Adipocyte (in vitro differentiated cells): ENCODE data around the gene C2CD3.

Experiments used
- DNase-seq: peaks from one replicate; pipeline ENCODE4 v3.0.0-alpha.2; 2015; ENCODE audit warnings: low read depth
- H3K27me3 ChIP-seq: replicated peaks from 2 replicates; pipeline ENCODE4 v1.7.0; 2013; ENCODE audit warnings: mild to moderate bottlenecking, low read length, moderate library complexity; ENCODE audit not compliant: control insufficient read depth, insufficient read depth
- H3K36me3 ChIP-seq: 2 replicates; pipeline ENCODE4 v1.7.0; 2013; ENCODE audit warnings: low read length, mild to moderate bottlenecking, moderate library complexity; ENCODE audit not compliant: control insufficient read depth, insufficient read depth, severe bottlenecking
- H3K4me1 ChIP-seq: 2 replicates; pipeline ENCODE4 v1.7.0; 2013; ENCODE audit warnings: mild to moderate bottlenecking, low read length, moderate library complexity; ENCODE audit not compliant: control insufficient read depth, insufficient read depth
- H3K4me3 ChIP-seq: 2 replicates; pipeline ENCODE4 v1.7.0; 2013; ENCODE audit warnings: mild to moderate bottlenecking, low read length, moderate library complexity
- H3K9ac ChIP-seq: 2 replicates; pipeline ENCODE4 v1.7.0; 2013; ENCODE audit warnings: mild to moderate bottlenecking, low read length, moderate library complexity
- H3K9me3 ChIP-seq: 2 replicates; pipeline ENCODE4 v1.7.0; 2013; ENCODE audit warnings: mild to moderate bottlenecking, low read length, moderate library complexity; ENCODE audit not compliant: control insufficient read depth

The C2CD3 gene

DNA sequence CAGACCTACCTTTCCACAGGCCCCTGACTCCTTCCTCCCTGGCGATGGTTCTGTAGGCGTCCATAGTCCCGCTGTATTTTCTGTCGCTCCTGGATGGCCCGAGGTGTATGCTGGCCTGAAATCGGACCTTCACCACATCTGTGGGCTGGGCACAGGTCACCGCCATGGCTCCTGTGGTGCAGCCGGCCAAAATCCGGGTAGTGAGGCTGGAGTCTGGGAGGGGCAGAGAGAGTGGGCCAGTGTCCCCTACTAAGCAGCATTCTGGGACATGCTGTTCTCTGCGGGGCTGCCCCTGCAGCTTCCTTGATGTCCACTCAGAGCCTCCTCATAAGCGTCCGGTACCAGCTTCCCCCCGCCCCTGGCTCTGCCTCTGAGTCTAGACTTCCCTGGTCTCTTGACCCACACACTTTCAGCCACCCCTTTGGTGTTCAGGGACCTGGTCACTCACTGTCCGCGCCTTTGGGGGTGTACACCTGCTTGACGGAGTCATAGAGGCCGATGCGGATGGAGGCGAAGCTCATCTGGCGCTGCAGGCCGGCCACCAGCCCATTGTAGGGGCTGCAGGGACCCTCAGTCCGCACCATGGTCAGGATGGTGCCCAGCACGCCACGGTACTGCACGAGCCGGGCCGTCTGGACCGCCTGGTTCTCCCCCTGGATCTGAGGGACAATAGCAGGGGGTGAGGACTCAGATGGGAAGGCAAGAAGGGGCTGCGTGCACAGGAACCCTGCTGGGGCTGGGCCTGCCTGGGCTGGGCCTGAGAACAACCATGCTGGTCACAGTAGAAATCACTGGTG, 164.9 kb downstream of the C2CD3 start:
- H3K4me1 ChIP-seq: peaks cover 22% of the 10 kb centered on the region
- H3K9me3 ChIP-seq: no peaks in the 10 kb centered on the region
- no peak overlapping the region for H3K4me3 ChIP-seq
- no peaks in the 10 kb centered on the region for H3K36me3 ChIP-seq
- DNase-seq: no peak
- H3K27me3 ChIP-seq: no peaks in the 10 kb centered on the region
- H3K9ac ChIP-seq: no peak overlapping the region

GRCh38 chr11:74004759-74005615, 165.8 kb downstream of the C2CD3 start:
- H3K27me3 ChIP-seq: no peaks in the 10 kb centered on the region
- H3K9ac ChIP-seq: no peak overlapping the region
- H3K4me3 ChIP-seq: no peak overlapping the region
- no peaks in the 10 kb centered on the region for H3K9me3 ChIP-seq
- peaks cover 22% of the 10 kb centered on the region for H3K4me1 ChIP-seq
- no peaks in the 10 kb centered on the region for H3K36me3 ChIP-seq
- DNase-seq: no peak

DNA sequence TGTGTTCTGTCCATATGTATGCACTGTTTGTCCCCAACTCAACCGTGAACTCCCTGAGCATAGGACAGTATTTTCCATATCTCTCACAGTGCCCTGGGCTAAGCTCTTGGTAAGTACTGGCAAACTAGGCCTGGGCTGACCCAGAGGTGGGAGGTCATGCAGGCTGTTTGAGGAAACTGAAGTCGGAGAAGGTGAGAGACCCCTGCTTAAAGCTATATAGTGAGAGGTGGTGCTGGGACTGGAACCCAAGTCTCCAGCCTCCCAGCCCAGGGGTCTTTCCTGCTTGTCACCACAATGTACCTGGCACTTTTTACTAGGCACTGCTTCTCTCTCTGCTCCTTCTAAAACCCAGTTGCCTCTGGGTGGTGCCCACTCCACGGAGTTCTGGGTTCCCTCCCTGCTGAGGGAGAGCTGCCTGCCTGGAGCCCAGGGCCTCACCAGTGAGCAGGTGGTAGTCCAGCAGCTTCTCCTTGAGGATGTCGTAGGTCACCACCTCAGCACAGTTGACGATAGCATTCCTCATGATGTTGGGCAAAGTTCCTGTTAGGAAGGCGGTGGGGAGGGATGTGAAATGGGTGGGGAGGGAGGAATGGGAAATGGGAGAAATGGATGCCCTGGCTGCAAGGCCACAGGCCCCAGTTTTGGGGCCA, 166.6 kb downstream of the C2CD3 start:
- Histone ChIP-seq H3K4me3 (no peak overlapping the region), H3K27me3 (no peaks in the 10 kb centered on the region), H3K4me1 (peaks cover 22% of the 10 kb centered on the region), H3K9ac (no peak overlapping the region), H3K9me3 (no peaks in the 10 kb centered on the region), H3K36me3 (no peaks in the 10 kb centered on the region)
- DNase-seq: no peak

GRCh38 chr11:74002832-74003231, 168.0 kb downstream of the C2CD3 start:
- no peak overlapping the region for H3K9ac ChIP-seq
- no peak overlapping the region for H3K4me3 ChIP-seq
- H3K4me1 ChIP-seq: peaks cover 16% of the 10 kb centered on the region
- H3K27me3 ChIP-seq: no peaks in the 10 kb centered on the region
- H3K36me3 ChIP-seq: no peaks in the 10 kb centered on the region
- no peaks in the 10 kb centered on the region for H3K9me3 ChIP-seq
- DNase-seq: no peak

DNA sequence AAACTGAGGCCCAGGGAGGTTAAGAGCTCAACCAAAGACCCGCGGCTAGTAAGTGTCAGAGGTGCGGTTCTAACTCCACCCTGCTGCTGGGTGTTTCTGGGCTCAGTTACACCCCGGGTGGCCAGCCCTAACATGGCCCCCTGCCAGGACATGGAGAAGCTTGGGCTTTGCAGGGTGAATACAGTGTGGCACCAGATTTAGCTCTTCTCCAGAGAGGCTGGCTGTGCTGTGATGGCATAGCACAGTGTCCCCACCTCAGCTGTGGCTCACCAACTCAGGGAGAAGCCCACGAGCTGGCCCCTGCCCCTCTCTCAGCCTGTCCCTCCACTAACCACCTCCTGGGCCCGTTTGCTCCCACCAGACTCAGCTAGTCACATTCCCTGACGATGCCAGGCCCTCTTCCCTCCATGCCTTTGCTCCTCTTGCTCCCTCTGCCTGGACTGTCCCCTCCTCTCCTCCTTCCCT, 168.9 kb downstream of the C2CD3 start:
- no peaks in the 10 kb centered on the region for H3K36me3 ChIP-seq
- H3K4me3 ChIP-seq: no peak overlapping the region
- peaks cover 16% of the 10 kb centered on the region for H3K4me1 ChIP-seq
- no peaks in the 10 kb centered on the region for H3K27me3 ChIP-seq
- no peak overlapping the region for H3K9ac ChIP-seq
- no peaks in the 10 kb centered on the region for H3K9me3 ChIP-seq
- no peak for DNase-seq

DNA sequence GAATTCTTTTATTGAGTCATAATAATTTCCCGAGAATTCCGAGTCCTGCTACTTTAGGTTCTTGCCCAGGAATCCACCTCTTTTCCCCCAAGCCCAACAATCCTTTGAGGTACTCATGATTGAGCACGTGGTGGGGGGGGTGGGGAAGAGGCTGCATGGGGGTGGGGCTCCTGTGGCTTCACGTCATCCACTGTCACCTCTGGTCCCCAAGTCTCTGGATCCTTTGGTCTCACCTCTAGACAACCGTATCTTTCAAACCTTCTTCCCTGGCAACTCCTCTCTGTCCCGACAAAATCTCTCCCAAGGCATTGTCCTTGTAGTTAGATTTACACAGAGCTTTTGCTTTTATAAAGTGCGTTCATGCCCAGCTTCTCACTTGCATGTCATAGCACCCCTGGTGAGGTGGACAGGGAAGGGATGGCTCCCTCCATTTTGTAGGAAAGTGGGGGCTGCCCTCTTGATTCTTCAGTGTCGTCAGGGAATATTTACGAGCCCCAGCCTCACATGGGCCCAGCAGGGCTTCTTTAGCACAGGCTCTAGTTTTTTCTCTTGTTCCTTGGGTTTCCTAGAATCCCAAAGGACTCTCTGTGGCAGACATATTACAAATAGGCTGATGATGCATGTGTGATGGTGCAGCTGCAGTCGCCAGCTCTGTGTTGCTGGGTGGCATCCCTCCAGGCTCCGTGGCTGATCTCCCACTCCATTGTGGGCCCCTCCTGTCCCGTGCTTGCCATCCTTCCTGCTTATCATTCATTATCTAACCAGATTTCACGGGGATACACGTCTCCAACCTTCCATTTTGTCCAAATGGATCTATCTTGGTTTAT, 170.3 kb downstream of the C2CD3 start:
- H3K36me3 ChIP-seq: no peaks in the 10 kb centered on the region
- DNase-seq: no peak
- H3K9ac ChIP-seq: no peak overlapping the region
- H3K4me3 ChIP-seq: no peak overlapping the region
- H3K4me1 ChIP-seq: peaks cover 16% of the 10 kb centered on the region
- H3K27me3 ChIP-seq: no peaks in the 10 kb centered on the region
- H3K9me3 ChIP-seq: no peaks in the 10 kb centered on the region

- no peak for DNase-seq
- Histone ChIP-seq H3K4me3 (no peak overlapping the region), H3K9me3 (no peaks in the 10 kb centered on the region), H3K4me1 (peaks cover 11% of the 10 kb centered on the region), H3K36me3 (no peaks in the 10 kb centered on the region), H3K9ac (no peak overlapping the region), H3K27me3 (no peaks in the 10 kb centered on the region)
These were observed 171.1 kb downstream of the C2CD3 start for GRCh38 chr11:73999581-74000306.

DNA sequence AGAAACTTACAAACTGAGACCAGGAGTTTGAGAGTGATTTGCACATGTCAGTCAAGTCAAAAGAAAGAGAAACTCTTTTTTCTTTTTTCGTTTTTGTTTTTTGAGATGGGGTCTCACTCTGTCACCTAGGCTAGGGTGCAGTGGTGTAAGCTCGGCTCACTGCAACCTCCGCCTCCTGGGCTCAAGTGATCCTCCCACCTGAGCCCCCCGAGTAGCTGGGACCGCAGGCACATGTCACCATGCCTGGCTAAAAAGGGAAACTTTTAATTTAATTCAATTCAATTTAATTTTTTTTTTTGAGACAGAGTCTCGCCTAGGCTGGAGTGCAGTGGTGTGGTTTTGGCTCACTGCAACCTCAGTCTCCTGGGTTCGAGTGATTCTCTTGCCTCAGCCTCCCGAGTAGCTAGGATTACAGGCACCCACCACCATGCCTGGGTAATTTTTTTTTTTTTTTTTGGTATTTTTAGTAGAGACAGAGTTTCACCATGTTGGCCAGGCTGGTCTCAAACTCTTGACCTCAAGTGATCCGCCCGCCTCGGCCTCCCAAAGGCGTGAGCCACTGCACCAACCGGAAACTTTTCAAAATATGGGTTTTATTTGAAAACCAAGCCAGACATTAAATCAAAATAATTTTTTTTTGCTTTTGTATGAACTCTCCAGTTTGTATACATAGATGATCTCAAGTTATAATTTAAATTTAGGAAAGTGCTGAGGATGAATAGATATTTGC, 171.8 kb downstream of the C2CD3 start:
- Histone ChIP-seq H3K4me3 (no peak overlapping the region), H3K27me3 (no peaks in the 10 kb centered on the region), H3K36me3 (no peaks in the 10 kb centered on the region), H3K9ac (no peak overlapping the region), H3K4me1 (peaks cover 4% of the 10 kb centered on the region), H3K9me3 (no peaks in the 10 kb centered on the region)
- DNase-seq: no peak

DNA sequence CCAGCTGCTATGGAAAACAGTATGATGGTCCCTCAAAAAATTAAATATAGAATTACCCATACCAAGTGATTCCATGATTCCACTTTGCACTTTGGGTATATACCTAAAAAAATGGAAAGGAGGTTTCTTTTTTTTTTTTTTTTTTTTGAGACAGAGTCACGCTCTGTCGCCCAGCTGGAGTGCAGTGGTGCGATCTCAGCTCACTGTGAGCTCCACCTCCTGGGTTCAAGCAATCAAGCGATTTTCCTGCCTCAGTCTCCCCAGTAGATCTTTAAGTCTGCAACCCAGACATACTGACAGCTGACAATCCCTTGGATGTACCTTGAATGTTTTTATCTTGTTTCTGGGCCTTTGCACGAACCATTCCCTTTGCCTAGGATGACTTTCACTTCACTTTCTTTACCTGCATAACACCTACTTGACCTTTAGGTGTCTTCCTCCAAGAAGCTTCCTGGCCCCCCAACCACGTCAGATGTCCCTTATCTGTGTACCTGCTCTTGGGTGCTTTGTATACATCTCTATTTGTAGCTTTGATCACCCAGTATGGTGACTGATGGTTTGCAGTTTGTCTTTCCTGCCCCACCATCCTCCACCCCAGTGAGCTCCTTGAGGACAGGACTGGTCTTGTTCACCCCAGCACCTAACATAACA, 173.6 kb downstream of the C2CD3 start:
- H3K4me3 ChIP-seq: no peak overlapping the region
- DNase-seq: no peak
- H3K4me1 ChIP-seq: no peaks in the 10 kb centered on the region
- H3K9ac ChIP-seq: no peak overlapping the region
- H3K9me3 ChIP-seq: no peaks in the 10 kb centered on the region
- no peaks in the 10 kb centered on the region for H3K36me3 ChIP-seq
- H3K27me3 ChIP-seq: no peaks in the 10 kb centered on the region
